BE2C (cell line): Measurements from ENCODE around the gene TBK1.

ENCODE experiments used
- DNase-seq: peaks from one replicate; pipeline ENCODE4 v3.0.0-alpha.2; 2020
- H3K27me3 ChIP-seq: fragments of 250-450 bp; sonication (Bioruptor Pico); 2 replicates; pipeline ENCODE4 v1.5.1; 2020; ENCODE audit warnings: mild to moderate bottlenecking
- H3K36me3 ChIP-seq: fragments of 250-450 bp; sonication (Bioruptor Pico); 2 replicates; pipeline ENCODE4 v1.5.1; 2020; ENCODE audit warnings: mild to moderate bottlenecking
- H3K4me1 ChIP-seq: fragments of 250-450 bp; sonication (Bioruptor Pico); 2 replicates; pipeline ENCODE4 v1.5.1; 2020
- H3K4me3 ChIP-seq: 2 replicates; pipeline ENCODE4 v1.5.1; 2011; ENCODE audit warnings: low read depth, low read length
- H3K9me3 ChIP-seq: fragments of 250-450 bp; sonication (Bioruptor Pico); 2 replicates; pipeline ENCODE4 v1.5.1; 2020
- CTCF ChIP-seq: IDR thresholded peaks from 2 replicates; pipeline ENCODE4 v1.5.1; 2012; ENCODE audit warnings: mild to moderate bottlenecking, low read depth, low read length

TBK1 gene

GRCh38 chr12:64428956-64429355, 23.0 kb upstream of the TBK1 start:
- H3K4me3 ChIP-seq = no peak overlapping the region
- H3K9me3 ChIP-seq = no peaks in the 10 kb centered on the region
- no peaks in the 10 kb centered on the region for H3K4me1 ChIP-seq
- TF ChIP-seq CTCF = no peak
- no peak for DNase-seq
- H3K36me3 ChIP-seq = peaks cover 100% of the 10 kb centered on the region
- H3K27me3 ChIP-seq = no peaks in the 10 kb centered on the region

GRCh38 chr12:64430886-64431285, 21.0 kb upstream of the TBK1 start:
- H3K9me3 ChIP-seq = no peaks in the 10 kb centered on the region
- no peak overlapping the region for H3K4me3 ChIP-seq
- no peaks in the 10 kb centered on the region for H3K27me3 ChIP-seq
- TF ChIP-seq CTCF = no peak
- H3K4me1 ChIP-seq = no peaks in the 10 kb centered on the region
- DNase-seq = no peak
- H3K36me3 ChIP-seq = peaks cover 100% of the 10 kb centered on the region

- no peak for DNase-seq
- Histone ChIP-seq H3K27me3 (no peaks in the 10 kb centered on the region), H3K9me3 (no peaks in the 10 kb centered on the region), H3K36me3 (peaks cover 100% of the 10 kb centered on the region), H3K4me1 (no peaks in the 10 kb centered on the region), H3K4me3 (no peak overlapping the region)
- TF ChIP-seq CTCF = no peak
Measured at GRCh38 chr12:64431791-64432190, 20.1 kb upstream of the TBK1 start.

- Histone ChIP-seq H3K4me1 (no peaks in the 10 kb centered on the region), H3K4me3 (no peak overlapping the region), H3K36me3 (peaks cover 98% of the 10 kb centered on the region), H3K9me3 (no peaks in the 10 kb centered on the region), H3K27me3 (no peaks in the 10 kb centered on the region)
- no peak for TF ChIP-seq CTCF
- no peak for DNase-seq
Measured at GRCh38 chr12:64433915-64434314, 18.0 kb upstream of the TBK1 start.

GRCh38 chr12:64440100-64440499, 11.8 kb upstream of the TBK1 start:
- Histone ChIP-seq H3K4me3 (no peak overlapping the region), H3K36me3 (peaks cover 88% of the 10 kb centered on the region), H3K27me3 (no peaks in the 10 kb centered on the region), H3K9me3 (no peaks in the 10 kb centered on the region), H3K4me1 (no peaks in the 10 kb centered on the region)
- no peak for DNase-seq
- no peak for TF ChIP-seq CTCF

GRCh38 chr12:64445490-64445889, 6.4 kb upstream of the TBK1 start:
- Histone ChIP-seq H3K9me3 (no peaks in the 10 kb centered on the region), H3K36me3 (peaks cover 69% of the 10 kb centered on the region), H3K27me3 (no peaks in the 10 kb centered on the region), H3K4me1 (no peaks in the 10 kb centered on the region), H3K4me3 (no peak overlapping the region)
- DNase-seq = no peak
- no peak for TF ChIP-seq CTCF
